GM12892 (cell line): ENCODE results near the gene SCFD2.

ENCODE experiments used
- POLR2A ChIP-seq: IDR thresholded peaks from 2 replicates; pipeline ENCODE4 v1.6.1; 2011; ENCODE audit warnings: low read depth, low read length, control low read depth
- POLR2AphosphoS5 ChIP-seq: IDR thresholded peaks from 2 replicates; pipeline ENCODE4 v1.6.1; 2011; ENCODE audit warnings: low read depth, low read length, control low read depth

GRCh38 chr4:53005149-53005546, 360.7 kb downstream of the SCFD2 start:
- no peak for TF ChIP-seq POLR2AphosphoS5
- TF ChIP-seq POLR2A = no peak
